HG03432 (cell line): ENCODE results near the gene PKP4.
"Not testable (repeated sequence)": the region's sequence is repeated elsewhere in the genome, so short reads cannot be mapped to it uniquely, and the experiment has no call there.

Experiments
- ATAC-seq: cut with Tn5 transposase; IDR thresholded peaks from one replicate; pipeline ENCODE4 v1.9.1; 2021; ENCODE audit warnings: mild to moderate bottlenecking, moderate library complexity; ENCODE audit not compliant: unreplicated experiment

Gene PKP4

GRCh38 chr2:158472829-158473228 is 16.1 kb downstream of the PKP4 start:
- not testable (repeated sequence) for ATAC-seq

GRCh38 chr2:158473300-158473699 is 16.5 kb downstream of the PKP4 start:
- not testable (repeated sequence) for ATAC-seq

GRCh38 chr2:158473719-158474392 is 17.1 kb downstream of the PKP4 start:
- ATAC-seq = no peak

- not testable (repeated sequence) for ATAC-seq
These were observed 17.8 kb downstream of the PKP4 start for GRCh38 chr2:158474526-158475011.

- ATAC-seq = no peak
These were observed 20.4 kb downstream of the PKP4 start for GRCh38 chr2:158477202-158477601.

DNA sequence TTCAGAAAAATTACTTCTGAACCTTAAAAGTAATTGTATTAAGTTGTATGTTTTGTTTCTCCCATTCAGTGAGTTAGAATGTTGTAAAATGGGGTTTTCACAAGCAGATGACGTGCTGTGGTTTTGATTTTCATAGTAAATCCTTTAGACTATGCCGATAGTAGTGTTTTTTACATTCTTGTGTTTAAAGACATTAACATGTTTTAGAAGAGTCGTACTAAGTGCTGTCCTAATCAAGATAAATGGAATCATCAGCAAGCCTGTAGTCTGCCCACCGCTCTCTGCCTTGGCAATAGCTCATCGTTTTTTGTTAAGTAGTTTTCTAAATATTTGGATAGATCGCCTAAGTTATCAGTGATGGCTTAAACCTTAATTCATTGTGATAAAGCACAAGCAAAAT is 21.5 kb downstream of the PKP4 start:
- ATAC-seq = no peak

GRCh38 chr2:158478816-158479215 is 22.1 kb downstream of the PKP4 start:
- ATAC-seq = no peak

DNA sequence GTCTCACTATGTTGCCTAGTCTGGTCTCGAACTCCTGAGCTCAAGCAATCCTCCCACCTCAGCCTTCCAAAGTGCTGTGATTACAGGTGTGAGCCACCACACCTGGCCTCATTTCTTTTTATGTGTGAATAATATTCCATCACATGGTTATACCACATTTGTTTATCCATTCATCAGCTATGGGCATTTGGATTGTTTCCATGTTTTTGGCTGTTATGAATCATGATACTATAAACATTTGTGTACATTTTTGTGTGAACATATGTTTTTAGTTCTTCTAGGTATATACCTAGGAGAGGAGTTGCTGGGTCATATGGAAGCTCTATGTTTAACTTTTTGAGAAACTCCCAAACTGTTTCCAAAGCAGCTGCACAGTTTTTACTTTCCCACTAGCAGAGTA is 24.4 kb downstream of the PKP4 start:
- no peak for ATAC-seq

GRCh38 chr2:158482594-158482993 is 25.8 kb downstream of the PKP4 start:
- ATAC-seq = no peak

GRCh38 chr2:158484892-158485556 is 28.3 kb downstream of the PKP4 start:
- ATAC-seq = no peak

DNA sequence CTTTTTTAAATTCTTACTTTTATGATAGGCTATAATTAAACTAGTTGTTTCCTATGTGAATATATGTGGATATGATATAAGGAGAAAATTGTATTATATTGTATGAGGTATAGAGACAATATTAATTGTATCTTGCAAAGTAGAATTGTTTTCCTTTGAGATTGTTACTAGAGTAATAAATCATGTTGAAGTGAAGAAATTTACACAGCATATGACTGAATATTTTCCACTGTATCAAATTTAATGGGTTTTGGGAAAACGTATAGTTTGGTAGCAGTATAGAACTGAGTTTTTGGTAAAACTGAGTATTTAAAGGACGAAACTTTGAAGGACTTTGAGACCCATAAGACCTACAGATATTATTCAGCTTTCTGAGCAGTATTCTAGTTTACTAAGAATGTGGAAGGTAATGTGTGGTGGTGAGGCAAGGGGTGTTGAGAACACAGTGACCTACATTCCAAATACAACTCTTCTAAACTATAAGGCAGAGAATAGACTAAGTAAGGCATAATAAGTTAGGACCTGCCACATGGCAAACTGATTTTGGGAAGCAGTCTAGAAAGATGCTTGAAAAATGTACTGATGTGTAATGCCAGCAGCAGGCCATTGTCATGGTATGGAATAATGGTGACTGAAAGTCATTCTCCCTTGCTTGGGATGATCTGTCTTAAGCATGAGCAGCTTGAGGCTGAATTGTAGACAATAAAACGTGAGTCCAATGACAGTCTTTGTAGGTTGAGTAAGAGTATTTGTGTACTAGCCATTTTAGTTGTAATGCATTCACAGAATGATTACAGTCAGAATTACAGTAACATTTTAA is 29.6 kb downstream of the PKP4 start:
- no peak for ATAC-seq

DNA sequence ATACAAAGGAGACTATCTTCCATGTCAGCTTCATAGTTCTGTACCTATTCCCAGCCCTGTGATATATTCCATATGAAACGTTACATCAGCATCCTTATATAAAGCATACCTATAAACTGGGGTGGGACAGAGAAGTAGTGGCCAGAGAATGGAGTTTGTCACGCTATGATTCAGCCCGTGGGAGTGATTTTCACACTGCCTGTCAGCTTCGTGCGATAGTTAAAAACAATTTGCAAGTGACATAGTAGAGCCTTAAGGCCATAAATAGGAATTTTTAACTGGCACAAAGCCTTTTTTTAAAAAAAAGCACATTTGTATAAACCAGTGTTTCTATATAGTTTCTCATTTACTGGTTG is 30.2 kb downstream of the PKP4 start:
- ATAC-seq = no peak

DNA sequence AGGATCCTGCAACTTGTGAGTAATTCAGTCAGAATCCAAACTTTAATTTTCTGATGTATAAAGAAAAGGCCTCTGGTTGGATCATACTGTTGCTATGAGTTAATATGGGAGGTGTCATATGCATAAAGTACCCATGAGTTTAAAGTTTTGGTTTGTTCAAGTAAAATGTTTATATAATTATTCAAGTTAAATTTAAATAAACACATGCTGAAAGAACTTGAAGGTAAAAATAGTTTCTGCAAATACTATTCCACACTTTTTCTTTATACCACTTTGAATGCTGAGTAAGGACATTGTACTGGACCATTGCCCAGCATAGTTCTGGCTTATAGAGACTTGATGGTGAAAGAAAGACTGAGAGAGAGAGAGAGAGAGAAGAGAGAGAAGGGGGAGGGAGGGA is 30.7 kb downstream of the PKP4 start:
- no peak for ATAC-seq

GRCh38 chr2:158488442-158489216 is 31.9 kb downstream of the PKP4 start:
- ATAC-seq = no peak

GRCh38 chr2:158489366-158490112 is 32.8 kb downstream of the PKP4 start:
- no peak for ATAC-seq

DNA sequence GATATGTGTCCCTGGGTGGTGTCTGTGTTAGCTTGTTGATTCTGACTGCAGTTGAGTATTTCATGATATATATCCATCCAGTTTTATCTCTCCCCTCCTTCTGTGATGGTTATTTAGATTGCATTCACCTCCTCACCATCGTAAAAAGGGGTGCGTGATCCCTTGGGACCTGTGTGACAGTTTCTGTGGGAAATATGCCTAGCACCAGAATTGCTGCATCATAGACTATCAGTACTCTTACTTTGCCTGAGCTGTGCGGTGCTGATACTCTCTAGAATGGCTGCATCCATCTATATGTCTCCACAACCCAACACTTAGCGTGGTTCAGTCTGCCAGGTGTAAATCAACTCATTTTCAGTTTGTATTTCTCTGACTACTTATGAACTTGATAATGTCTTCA is 34.3 kb downstream of the PKP4 start:
- no peak for ATAC-seq

DNA sequence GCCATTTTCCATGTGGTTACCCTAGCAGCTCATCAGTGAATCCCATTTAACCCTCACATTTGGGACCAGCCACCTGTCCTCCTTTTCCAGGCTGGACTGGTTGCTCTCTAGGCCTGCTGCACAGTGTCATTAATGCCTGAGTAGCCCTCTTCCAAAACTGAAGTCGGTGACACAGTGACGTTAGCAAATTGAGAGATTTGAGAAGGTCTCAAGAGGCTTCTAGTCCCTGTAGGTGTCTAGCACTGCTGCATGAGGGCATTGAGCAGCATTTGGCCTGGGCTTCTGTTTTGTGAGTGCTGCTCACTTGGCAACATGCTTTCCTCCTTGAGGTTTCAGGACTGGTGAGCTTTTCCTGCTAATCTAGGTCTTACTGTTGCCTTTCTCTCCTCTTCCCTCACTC is 36.7 kb downstream of the PKP4 start:
- ATAC-seq = no peak

- ATAC-seq = no peak
These were observed 38.4 kb downstream of the PKP4 start for GRCh38 chr2:158495175-158495574.

- ATAC-seq = no peak
These were observed 40.2 kb downstream of the PKP4 start for GRCh38 chr2:158496986-158497385.

DNA sequence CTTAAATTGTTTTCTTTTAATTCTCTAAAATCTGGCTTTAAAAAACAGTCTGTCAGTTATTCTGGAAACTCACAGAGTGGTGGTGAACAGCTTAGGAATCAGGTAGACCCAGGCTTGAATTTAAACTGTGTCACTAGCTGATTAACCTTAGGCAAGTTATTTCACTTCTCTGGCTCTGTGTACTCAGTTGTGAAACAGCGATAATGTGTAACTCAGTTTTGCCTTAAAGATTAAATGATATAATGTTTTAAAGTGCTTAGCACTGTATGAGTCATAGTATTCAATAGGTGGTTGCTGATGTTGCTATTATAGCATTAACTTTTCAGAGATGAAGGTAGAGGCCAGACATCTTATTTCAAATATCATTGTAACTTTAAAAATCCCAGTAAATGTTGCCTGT is 40.7 kb downstream of the PKP4 start:
- no peak for ATAC-seq
